Stimulated activated naive CD4-positive, alpha-beta T cell (primary cell): Measurements from ENCODE around the gene SERPINA3.

Experiments
- DNase-seq, 6 experiments: peaks; one replicate each; lab custom pipeline; 2025; lab: John Stamatoyannopoulos, UW

SERPINA3 gene

GRCh38 chr14:94613720-94614644 lies 1.8 kb downstream of the SERPINA3 start:
- DNase-seq, result no peak

DNA sequence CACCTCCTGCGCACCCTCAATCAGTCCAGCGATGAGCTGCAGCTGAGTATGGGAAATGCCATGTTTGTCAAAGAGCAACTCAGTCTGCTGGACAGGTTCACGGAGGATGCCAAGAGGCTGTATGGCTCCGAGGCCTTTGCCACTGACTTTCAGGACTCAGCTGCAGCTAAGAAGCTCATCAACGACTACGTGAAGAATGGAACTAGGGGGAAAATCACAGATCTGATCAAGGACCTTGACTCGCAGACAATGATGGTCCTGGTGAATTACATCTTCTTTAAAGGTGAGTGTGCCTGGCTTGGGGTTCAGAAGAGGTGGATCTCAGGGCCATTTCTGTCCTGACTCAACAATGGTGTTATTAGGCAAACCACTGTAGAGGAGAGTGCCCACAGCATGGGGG lies 2.6 kb downstream of the SERPINA3 start:
- no peak for DNase-seq

DNA sequence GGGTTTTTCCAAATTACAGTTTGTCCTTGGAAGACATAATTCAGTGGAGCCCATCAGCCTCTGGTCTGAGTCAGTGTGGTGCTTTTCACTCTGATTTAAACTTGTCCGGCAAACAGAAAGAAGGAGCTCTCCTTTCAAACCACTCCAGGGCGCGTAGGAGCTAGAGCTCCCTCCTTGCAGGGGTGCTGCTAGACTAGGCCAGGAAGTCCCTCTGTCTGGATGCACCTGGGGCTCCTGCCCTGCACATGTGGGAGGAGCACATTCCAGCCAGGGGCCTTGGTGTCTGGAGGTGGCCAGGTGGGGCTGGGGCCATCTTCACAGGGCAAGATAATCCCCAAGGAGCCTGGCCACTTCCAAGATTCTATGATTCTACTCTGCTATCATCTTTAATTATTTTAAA lies 3.1 kb downstream of the SERPINA3 start:
- DNase-seq, result no peak

GRCh38 chr14:94615823-94616570 lies 3.8 kb downstream of the SERPINA3 start:
- no peak for DNase-seq

DNA sequence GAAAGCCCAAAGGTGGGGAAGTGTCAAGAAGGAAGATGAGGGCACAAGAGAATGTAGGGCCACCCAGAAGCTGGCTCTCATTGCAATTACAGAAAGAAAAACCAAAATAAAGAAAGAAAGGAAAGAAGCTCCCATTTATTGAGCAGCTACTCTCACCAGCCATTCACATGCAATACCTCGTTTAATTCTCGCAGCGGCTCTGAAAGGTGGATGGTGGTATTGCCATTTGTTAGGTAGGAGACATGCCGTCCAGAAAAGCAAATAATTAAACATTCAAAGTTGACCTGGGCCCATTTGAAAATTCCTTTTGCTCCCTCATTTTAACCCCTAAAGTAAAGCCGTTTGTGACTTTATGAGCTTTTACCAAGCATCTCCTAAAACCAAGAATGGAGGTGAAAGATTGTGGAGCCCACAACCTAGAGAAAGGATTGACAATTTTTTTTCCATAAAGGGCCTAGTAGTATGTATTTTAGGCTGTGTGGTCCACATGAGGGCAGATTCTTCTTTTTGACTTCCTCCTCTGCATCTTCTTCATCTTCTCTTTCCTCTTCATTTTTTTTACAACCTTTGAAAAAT lies 5.3 kb downstream of the SERPINA3 start:
- no peak for DNase-seq

- no peak for DNase-seq
Measured at GRCh38 chr14:94617988-94618822, 6.0 kb downstream of the SERPINA3 start.

GRCh38 chr14:94619297-94619696 lies 7.1 kb downstream of the SERPINA3 start:
- no peak for DNase-seq

GRCh38 chr14:94620597-94620996 lies 8.4 kb downstream of the SERPINA3 start:
- no peak for DNase-seq

GRCh38 chr14:94621358-94622134 lies 9.4 kb downstream of the SERPINA3 start:
- DNase-seq, result no peak

DNA sequence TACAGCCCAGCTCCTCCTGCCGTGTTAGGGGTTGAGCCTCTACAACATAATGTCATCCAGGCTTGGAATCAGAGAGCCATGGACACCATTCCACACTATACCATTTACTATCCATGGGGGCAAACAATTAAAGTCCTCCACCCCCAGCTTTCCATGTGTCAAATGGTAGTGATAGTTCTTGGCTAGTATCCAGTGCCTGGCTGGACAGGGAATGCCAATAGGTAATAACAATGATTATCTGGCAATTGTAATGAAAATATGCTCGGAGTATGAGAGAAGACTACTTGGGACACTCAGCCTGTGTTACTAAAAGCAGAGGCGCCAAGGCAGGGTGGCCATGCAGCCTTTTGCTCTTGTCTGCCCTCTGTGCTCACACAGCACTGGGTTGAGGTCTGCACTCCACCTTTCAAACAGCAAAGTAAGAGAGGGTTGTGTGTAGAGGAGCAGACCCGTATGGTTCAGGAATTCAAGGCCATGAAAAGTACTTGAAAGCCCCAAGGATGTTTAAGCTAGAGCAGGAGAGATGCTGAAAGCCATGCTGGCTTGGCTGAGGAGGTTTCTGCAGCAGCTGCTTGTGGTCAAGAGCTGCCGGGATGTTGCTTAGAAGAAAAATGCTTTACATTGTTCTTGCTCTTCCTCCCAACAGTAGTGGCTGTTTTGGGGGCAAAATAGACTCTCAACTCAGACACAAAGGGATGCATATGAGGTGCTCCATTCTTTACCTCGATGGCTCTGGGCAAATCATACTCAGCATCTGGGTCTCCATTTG lies 10.6 kb downstream of the SERPINA3 start:
- DNase-seq, result no peak

GRCh38 chr14:94623422-94623809 lies 11.2 kb downstream of the SERPINA3 start:
- DNase-seq, result no peak

DNA sequence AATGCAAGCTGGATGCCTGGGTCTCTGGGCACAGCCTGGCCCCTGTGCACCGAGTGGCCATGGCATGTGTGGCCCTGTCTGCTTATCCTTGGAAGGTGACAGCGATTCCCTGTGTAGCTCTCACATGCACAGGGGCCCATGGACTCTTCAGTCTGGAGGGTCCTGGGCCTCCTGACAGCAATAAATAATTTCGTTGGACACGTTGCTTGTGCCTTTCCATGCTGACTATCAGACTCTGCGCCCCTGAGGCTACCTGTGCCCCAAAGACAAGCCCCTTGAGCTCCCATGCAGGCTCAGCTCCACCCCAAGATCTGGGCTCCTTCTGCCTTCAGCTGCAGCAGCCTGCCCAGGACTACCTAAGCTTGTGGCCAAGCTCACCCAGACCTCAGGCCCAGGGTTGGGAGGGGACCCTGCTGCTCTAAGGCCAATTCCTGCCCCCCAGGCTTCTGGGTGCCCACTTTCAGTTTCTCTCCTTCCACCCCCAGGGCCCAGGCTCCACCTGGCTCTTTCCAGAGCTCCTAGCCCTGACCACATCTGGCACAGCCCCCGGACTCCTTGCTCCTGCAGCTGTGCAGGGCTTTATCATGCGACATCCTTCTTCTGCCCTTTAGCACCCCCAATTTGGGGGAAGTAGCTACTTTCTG lies 11.8 kb downstream of the SERPINA3 start:
- no peak for DNase-seq

DNA sequence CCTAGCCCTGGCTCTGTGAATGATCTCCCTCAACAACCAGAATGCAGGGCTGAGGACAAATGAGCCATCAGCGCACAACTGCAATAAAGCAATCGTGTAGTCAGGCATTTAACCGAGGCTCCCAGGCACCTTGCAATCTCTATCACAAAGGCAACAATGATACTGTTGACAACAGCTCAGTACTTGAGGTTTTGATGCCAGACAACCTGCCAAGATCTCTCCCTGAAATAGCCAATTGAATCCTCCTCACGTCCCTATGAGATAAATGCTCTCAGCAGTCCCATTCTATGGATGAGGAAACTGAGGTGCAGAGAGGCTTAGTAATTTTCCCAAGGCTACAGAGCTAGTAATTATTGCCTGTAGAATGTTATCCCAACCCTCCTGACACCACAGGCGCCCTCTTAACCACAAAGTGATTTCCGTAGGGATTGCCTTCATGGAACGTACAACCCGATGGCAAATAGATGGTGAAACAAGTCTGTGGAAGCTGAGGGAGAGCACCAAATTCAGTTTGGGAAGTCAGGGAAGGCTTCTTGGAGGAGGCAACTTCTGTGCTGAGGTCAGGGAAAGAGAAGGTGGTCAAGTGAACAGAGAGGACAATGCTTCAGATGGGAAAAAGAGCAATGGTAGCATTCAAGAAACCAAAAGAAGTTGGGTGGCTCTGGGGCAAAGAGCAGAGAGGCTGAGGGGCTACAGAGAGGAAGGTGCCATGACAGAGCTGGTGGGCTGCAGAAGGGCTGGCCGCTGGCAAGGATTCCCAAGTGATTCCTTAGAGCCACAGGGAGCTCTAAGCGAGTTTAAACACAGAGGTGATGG lies 12.6 kb downstream of the SERPINA3 start:
- peak in 1 of 6 experiments; percentile 1 for DNase-seq

DNA sequence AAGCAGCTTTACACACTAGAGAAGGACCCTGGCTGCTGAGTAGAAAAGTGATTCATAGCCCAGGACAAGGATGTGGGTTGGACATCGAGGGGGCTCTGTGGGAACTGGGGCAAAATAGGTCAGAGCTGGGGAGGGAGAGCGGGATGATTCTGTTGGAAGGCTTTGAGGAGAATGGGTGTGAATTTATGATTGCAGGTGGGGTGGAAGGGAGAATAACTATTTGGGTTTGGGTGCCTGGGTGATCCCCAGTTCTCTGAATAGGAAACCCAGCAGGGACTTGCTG lies 13.1 kb downstream of the SERPINA3 start:
- no peak for DNase-seq

DNA sequence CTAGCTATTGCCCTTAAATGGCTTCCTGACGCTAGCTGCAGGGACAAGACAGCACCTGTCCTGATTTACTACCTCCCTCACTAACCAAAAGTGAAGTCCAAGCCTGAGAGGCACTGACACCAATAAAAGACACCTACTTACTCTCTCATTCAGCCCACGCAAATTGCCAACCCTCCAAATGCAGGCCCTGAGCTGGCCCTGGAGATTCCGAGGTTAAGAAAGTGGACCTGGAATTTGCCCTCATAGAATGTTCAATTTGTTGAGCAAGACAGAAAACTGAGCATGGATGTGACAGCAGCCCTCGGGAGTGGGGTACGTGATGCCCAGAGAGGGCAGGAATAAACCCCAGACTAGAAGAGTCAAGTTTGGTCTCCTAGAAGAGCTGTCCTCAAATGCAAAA lies 16.4 kb downstream of the SERPINA3 start:
- no peak for DNase-seq

DNA sequence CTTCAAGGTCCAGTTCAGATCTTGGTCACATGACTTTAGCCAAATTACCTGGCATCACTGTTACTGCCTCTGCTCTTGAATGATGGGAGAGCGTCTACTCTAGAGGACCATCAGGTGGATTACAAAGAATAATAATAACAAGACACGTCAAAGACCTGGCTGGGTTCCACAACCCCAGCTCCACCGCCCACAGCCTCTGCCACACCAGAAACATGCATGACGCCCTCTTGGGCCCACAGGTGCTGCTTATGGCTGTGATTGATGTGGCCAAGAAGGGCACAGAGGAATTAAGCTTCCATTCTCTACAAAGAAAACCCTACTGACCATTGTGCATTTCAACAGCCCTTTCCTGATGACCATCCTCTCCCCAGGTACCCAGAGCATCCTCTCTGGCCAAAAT lies 18.2 kb downstream of the SERPINA3 start:
- DNase-seq, result no peak

DNA sequence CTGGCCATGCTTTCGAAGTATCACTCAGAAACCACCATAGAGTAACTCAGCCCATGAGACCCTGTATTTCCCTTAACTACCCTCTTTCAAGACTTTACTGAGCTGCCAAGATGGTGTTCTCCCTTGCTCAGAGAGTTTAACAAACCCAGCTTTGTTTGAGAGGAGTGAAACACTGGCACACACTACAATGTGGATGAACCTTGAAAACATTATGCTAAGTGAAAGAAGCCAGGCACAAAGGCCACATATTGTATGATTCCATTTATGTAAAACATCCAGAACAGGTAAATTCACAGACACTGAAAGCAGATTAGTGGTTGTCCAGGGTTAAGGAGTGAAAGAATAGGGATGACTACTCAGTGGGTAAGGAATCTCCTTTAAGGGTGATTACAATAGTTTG lies 18.9 kb downstream of the SERPINA3 start:
- no peak for DNase-seq

GRCh38 chr14:94631536-94632304 lies 19.5 kb downstream of the SERPINA3 start:
- no peak for DNase-seq

- no peak for DNase-seq
Measured at GRCh38 chr14:94632305-94632590, 20.1 kb downstream of the SERPINA3 start.
